Thoracic aorta (tissue), 2 donors: Measurements from ENCODE around the gene PTPRN2. TPM values are rescaled to one million over a fixed set of nuclear protein-coding genes. Genes with fewer than 3 reads are reported as not detected.

ENCODE experiments used
- ATAC-seq: fragments of 150-250 bp; one replicate; pipeline ENCODE4 v1.8.0; 2017; ENCODE audit warnings: low read depth; ENCODE audit not compliant: insufficient number of reproducible peaks, low FRiP score
- DNase-seq: peaks from one replicate; pipeline ENCODE4 v3.0.0-alpha.2; 2020; ENCODE audit warnings: low spot score
- H3K27ac ChIP-seq, 2 donors: fragments of 200-600 bp; sonication (generic); 1 replicate in 1 of 2; 2 replicates in 1 of 2; pipeline ENCODE4 v1.5.1; 2016; ENCODE audit warnings: mild to moderate bottlenecking in 2 of 2, moderate library complexity in 2 of 2
- H3K27me3 ChIP-seq: fragments of 200-600 bp; sonication (generic); replicated peaks from 2 replicates; pipeline ENCODE4 v1.6.0; 2016; ENCODE audit warnings: mild to moderate bottlenecking; ENCODE audit not compliant: insufficient read depth
- H3K36me3 ChIP-seq: fragments of 200-600 bp; sonication (generic); one replicate; pipeline ENCODE4 v1.5.1; 2016
- H3K4me1 ChIP-seq, 2 donors: fragments of 200-600 bp; sonication (generic); 1 replicate in 1 of 2; 2 replicates in 1 of 2; pipeline versions ENCODE4 v1.5.1 to v1.6.0; 2016; ENCODE audit warnings: low read depth in 2 of 2, mild to moderate bottlenecking in 1 of 2; ENCODE audit not compliant: control insufficient read depth in 1 of 2
- H3K4me3 ChIP-seq: fragments of 200-600 bp; sonication (generic); 2 replicates; pipeline ENCODE4 v1.5.1; 2016; ENCODE audit warnings: mild to moderate bottlenecking
- H3K9me3 ChIP-seq: fragments of 200-600 bp; sonication (generic); 2 replicates; pipeline ENCODE4 v1.5.1; 2016
- total RNA-seq, 2 donors: library from RNA; depleted of rRNA; stranded (reverse); fragments of >200 nt; gene quantifications; one replicate each; pipeline versions ENCODE4 v1.1.0 to v1.2.3, GENCODE V29; 2016
- TF ChIP-seq, protein P1 (sequence below): fragments of 200-600 bp; sonication (generic); IDR thresholded peaks from one replicate; pipeline ENCODE4 v1.5.1; 2019; ENCODE audit warnings: antibody characterized with exemption

PTPRN2 gene
- total RNA-seq, 2 donors from 2014 or later, result 2.2 to 3.1 TPM

DNA sequence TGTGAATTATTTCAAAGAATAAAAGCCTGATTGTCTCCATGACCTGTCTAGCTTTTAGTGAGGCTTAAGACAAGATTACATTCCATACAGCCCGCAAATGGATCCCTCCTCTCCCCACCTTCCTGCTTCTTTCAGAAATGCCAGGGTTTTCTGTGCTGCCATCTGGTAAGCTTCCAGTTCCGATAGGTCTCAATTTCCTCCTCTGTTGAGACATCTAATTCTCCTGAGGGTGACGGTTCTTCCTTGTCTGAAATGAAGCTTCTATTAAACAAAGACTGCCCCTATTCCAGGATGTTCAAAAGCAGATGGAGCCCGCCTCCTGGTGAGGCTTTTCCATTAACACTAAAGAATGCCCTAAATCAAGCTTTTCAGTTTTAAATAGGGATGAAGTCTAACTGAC, 295.6 kb downstream of the PTPRN2 start:
- Histone ChIP-seq H3K27me3 (no peaks in the 10 kb centered on the region), H3K4me3 (no peak overlapping the region), H3K9me3 (peaks cover 11% of the 10 kb centered on the region), H3K27ac (no peak overlapping the region), H3K4me1 (no peaks in the 10 kb centered on the region), H3K36me3 (no peaks in the 10 kb centered on the region)
- TF ChIP-seq, protein P1, sequence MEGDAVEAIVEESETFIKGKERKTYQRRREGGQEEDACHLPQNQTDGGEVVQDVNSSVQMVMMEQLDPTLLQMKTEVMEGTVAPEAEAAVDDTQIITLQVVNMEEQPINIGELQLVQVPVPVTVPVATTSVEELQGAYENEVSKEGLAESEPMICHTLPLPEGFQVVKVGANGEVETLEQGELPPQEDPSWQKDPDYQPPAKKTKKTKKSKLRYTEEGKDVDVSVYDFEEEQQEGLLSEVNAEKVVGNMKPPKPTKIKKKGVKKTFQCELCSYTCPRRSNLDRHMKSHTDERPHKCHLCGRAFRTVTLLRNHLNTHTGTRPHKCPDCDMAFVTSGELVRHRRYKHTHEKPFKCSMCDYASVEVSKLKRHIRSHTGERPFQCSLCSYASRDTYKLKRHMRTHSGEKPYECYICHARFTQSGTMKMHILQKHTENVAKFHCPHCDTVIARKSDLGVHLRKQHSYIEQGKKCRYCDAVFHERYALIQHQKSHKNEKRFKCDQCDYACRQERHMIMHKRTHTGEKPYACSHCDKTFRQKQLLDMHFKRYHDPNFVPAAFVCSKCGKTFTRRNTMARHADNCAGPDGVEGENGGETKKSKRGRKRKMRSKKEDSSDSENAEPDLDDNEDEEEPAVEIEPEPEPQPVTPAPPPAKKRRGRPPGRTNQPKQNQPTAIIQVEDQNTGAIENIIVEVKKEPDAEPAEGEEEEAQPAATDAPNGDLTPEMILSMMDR, result no peak
- ATAC-seq, result no peak
- DNase-seq, result no peak

DNA sequence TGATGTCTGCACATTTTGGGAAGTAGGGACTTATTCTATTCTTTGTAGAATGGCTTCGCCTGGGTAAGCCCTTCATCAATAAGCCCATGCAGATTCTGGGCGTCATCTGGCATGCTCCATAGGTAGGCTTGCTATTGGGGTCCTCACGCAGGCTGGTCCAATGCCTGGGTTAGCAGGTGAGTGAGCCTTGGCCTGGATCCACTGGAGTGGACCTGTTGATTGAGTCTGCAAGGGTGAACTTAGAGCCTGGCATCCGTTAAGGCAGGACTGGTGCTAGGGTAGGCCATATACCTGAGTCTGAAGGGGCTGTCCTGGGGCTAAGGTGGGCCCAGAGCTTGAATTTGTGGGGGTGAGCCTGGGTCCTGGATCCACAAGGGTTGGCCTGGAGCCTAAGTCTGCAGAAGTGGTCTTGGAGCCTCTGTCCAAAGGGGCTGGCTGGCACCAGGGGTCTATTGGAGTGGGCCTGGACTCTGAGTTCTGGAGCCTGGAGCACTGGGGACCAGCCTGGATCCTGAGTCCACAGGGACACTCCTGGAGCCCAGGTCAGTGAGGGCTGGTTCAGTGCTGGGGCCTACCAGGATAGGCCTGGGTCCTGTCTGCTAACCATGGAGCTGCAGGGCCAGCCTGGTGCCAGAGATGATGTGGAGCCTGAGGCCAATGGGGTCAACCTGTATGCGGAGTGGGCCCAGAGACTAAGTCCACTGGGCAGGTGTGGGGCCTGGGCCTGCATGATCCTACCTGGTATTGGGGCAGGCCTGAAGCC, 297.7 kb downstream of the PTPRN2 start:
- H3K9me3 ChIP-seq, result peaks cover 20% of the 10 kb centered on the region
- H3K4me3 ChIP-seq, result no peak overlapping the region
- no peak overlapping the region for H3K27ac ChIP-seq
- ATAC-seq, result no peak
- H3K36me3 ChIP-seq, result no peaks in the 10 kb centered on the region
- H3K27me3 ChIP-seq, result no peaks in the 10 kb centered on the region
- H3K4me1 ChIP-seq, result no peaks in the 10 kb centered on the region
- TF ChIP-seq, protein P1, result no peak
- DNase-seq, result no peak

DNA sequence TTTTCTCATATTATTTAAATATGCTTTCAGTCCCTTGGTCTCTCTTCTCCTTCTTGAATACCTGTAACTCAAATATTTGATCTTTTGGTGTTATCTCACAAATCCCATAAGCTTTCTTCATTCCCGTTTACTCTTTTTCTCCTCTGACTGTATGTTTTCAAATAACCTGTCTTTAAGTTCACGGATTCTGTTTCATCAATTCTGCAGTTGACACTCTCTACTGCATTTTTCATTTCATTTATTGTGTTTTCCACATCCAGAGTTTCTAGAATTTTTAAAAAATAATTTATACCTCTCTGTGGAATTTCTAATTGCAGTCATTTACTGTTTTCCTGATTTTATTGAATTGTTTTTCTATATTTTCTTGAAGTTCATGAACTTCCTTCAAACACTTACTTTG, 298.4 kb downstream of the PTPRN2 start:
- Histone ChIP-seq H3K4me1 (no peaks in the 10 kb centered on the region), H3K36me3 (no peaks in the 10 kb centered on the region), H3K27ac (no peak overlapping the region), H3K27me3 (no peaks in the 10 kb centered on the region), H3K9me3 (peaks cover 20% of the 10 kb centered on the region), H3K4me3 (no peak overlapping the region)
- ATAC-seq (no peak), DNase-seq (no peak)
- TF ChIP-seq, protein P1, result no peak

DNA sequence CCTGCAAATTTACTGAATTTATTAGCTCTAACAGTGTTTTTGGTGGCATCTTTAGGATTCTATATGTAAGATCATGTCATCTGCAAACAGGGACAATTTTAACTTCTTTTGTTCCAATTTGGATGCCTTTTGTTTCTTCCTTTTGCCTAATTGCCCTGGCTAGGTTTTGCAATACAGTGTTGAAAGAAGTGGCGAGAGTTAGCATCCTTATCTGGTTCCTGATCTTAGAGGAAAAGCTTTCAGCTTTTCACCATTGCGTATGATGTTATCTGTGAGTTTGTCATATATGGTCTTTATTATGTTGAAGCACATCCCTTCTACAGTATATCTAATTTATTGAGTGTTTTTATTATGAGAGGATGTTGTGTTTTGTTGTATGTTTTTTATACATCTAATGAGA, 301.4 kb downstream of the PTPRN2 start:
- H3K9me3 ChIP-seq, result peaks cover 20% of the 10 kb centered on the region

DNA sequence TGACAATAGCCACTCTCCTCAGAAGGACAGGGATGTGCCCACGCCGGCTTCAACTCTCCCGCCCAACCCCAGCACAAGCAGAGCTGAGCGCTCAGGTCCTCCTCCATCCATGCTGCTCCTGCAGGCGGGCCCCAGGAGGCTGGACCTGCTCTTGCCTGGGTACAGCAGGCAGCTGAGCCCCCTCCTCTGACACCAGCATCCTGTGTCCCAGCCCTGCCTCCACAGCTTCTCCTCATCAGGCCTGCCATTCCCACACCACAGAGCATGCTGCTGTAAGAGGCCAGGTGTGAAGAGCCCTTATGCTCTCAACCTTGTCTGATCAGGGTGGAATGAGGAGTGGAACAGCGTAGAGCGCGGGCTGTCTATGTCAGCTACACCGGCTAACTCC, 302.2 kb downstream of the PTPRN2 start:
- H3K36me3 ChIP-seq, result no peaks in the 10 kb centered on the region
- H3K4me3 ChIP-seq, result no peak overlapping the region
- H3K9me3 ChIP-seq, result peaks cover 20% of the 10 kb centered on the region
- TF ChIP-seq, protein P1, result no peak
- DNase-seq, result no peak
- H3K4me1 ChIP-seq, result no peaks in the 10 kb centered on the region
- H3K27me3 ChIP-seq, result no peaks in the 10 kb centered on the region
- no peak for ATAC-seq
- H3K27ac ChIP-seq, result no peak overlapping the region

More for the DNA sequence above, 301.4 kb downstream of the PTPRN2 start:
- Histone ChIP-seq H3K27ac (no peak overlapping the region), H3K27me3 (no peaks in the 10 kb centered on the region), H3K36me3 (no peaks in the 10 kb centered on the region), H3K4me1 (no peaks in the 10 kb centered on the region), H3K4me3 (no peak overlapping the region)
- no peak for DNase-seq
- no peak for ATAC-seq
- TF ChIP-seq, protein P1, result no peak
